ENCODE results near the gene CRIP2.

GRCh38 chr14:105476097-105476830 lies 1.6 kb downstream of the CRIP2 start:
- TF ChIP-seq CTCF (IDR thresholded peaks at IDR 0.05; ENCODE audit: low read length) (no peak), EZH2 (IDR thresholded peaks at IDR 0.05; ENCODE audit: borderline replicate concordance, low read length) (no peak)
